ENCODE data around the gene KRTAP5-10.

- TF ChIP-seq CTCF (IDR thresholded peaks at IDR 0.05) = no peak
- TF ChIP-seq EZH2phosphoT487 (IDR thresholded peaks at IDR 0.05) = no peak
Observed at GRCh38 chr11:71525938-71526495, 39.3 kb upstream of the KRTAP5-10 start.
